GM08714 (cell line): ENCODE results near the gene ZNF578.
"Not testable (repeated sequence)": the region's sequence is repeated elsewhere in the genome, so short reads cannot be mapped to it uniquely, and the experiment has no call there.

Experiments used
- H3K4me3 ChIP-seq: fragments of 200-500 bp; sonication (Bioruptor generic); 2 replicates; pipeline ENCODE4 v1.5.1; 2014; ENCODE audit warnings: mild to moderate bottlenecking, low read length, inconsistent platforms
- ZNF274 ChIP-seq: IDR thresholded peaks from 2 replicates; pipeline ENCODE4 v1.6.1; 2012; ENCODE audit warnings: mild to moderate bottlenecking, low read depth, low read length

Gene ZNF578

DNA sequence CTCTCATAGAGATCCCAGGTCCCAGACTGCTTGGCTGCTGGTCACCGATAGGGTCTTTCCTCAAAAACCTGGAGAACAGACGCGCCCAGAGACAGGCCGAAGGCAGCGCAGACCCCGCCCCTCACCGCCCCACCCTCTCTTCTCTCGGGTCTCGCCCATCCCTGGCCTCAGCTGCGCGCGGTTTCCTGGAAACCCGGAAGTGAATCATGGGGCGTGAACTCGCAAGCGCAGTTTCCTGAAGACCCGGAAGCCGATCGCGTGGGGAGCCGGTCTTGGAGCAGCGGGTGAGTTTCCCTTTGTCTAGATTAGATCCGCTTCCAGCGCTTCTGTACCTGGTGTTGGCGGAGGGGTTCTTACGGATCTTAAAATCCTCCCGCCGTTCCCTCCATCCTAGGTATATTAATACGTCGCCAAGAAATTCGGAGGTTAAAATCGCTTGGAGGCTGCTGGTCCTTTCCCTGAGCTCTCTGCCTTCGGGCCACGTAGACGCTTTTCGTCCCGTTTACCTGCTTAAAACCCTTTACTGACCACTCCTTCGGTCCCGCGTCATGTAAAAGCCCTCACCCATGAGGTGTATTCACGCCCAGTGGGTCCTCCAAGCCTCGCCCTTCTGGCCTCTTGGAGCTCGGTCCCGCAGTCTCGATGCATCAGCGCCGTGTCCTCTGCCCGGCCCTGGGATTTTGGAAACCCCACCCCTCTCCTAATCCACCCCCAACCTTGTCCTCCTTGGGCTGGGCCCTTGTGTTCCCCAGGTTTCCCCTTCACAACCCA lies at the start of gene ZNF578:
Gene ZNF578 (plus strand): TSS at position 230 of the 771 bp plus-strand sequence. CDS start 48,293 bp downstream, outside the sequence.
- peak within 1 kb of the TSS; percentile 41; the same call in 1 of the 2 replicates for H3K4me3 ChIP-seq
- TF ChIP-seq ZNF274 = no peak

GRCh38 chr19:52410276-52410675 lies 43.1 kb upstream of the ZNF578 start:
- no peak overlapping the region for H3K4me3 ChIP-seq
- no peak for TF ChIP-seq ZNF274

DNA sequence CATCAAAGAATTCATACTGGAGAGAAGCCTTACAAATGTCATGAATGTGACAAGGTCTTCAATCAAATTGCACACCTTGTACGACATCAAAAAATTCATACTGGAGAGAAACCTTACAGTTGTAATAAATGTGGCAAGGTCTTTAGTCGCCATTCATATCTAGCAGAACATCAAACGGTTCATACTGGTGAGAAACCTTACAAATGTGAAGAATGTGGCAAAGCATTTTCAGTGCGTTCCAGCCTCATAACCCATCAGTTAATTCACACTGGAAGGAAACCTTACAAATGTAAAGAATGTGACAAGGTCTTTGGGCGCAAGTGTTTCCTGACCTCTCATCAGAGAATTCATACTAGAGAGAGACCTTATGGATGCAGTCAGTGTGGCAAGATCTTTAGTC lies 37.6 kb upstream of the ZNF578 start:
- no peak overlapping the region for H3K4me3 ChIP-seq
- no peak; the same call in 1 of the 2 replicates for TF ChIP-seq ZNF274

DNA sequence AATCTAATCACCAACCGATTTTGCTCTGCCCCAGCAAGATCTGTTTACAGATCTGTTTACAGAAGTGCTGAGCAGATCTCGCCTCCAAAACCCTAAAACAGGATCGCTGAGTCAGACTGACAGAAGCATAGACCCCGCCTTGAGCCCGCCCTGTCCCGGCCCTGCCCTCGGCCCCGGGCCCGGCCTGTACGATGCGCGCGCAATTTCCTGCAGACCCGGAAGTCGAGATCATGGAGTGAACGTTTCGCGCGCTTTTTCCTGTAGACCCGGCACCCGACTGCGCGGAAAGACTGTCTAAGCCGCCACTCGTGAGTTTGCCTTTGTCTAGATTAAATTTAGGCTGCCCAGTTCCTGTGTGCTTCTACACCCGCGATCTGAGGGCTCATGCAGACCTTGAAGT lies 24.4 kb upstream of the ZNF578 start, which contains the start of gene ZNF534:
Gene ZNF534 (plus strand): TSS at position 212 of the 400 bp plus-strand sequence. CDS start 2,327 bp downstream, outside the sequence.
- TF ChIP-seq ZNF274 = no peak
- no peak within 1 kb of the TSS for H3K4me3 ChIP-seq

DNA sequence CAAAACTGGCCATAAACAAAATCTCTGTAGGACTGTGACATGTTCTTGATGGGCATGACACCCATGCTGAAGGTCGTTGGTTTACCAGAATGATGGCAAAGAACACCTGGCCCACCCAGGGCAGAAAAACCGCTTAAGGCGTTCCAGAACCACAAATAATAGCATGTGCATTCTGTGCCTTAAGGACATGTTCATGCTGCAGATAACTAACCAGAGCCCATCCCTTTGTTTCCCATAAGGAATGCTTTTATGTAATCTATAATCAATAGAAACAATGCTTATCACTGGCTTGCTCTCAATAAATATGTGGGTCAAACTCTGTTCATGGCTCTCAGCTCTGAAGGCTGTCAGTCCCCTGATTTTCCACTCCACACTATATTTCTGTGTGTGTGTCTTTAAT lies 11.2 kb upstream of the ZNF578 start:
- no peak for TF ChIP-seq ZNF274
- no peak overlapping the region for H3K4me3 ChIP-seq

DNA sequence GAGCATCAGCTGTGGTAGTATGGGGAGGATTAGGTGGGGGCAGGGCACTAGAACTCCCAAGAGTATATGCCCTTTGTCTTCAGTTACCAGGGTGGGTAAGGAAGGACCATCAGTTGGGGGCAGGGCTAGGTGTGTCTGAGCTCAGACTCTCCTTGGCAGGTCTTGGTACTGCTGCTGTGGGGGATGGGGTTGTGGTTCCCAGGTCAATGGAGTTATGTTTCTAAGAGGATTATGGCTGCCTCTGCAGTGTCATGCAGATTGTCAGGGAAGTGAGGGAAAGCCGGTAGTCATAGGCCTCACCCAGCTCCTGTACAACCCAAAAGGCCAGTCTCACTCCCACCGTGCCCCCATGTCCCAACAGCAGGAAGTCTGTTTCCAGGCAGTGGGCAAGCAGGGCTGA lies 8.8 kb upstream of the ZNF578 start:
- H3K4me3 ChIP-seq = no peak overlapping the region
- TF ChIP-seq ZNF274 = no peak

DNA sequence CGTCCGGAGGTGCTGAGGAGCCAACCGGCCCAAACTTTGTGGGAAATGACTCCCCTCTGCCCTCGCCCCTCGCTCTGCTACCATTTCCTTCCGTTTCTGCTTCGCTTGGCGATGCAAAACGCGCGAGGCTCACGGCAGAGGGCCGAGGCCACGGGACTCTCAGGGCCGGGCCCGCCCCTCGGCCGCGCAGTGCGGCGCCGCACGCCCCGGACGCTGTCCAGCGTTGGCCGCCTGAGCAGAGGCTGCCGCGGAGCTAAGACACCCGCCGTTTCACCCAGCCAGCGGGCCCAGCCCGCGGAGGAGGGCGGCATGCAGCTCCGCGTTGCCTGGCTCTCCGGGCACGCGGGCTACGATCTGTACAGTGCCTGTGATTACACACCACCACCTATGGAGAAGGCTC lies 2.1 kb upstream of the ZNF578 start:
- H3K4me3 ChIP-seq = no peak overlapping the region
- TF ChIP-seq ZNF274 = no peak

DNA sequence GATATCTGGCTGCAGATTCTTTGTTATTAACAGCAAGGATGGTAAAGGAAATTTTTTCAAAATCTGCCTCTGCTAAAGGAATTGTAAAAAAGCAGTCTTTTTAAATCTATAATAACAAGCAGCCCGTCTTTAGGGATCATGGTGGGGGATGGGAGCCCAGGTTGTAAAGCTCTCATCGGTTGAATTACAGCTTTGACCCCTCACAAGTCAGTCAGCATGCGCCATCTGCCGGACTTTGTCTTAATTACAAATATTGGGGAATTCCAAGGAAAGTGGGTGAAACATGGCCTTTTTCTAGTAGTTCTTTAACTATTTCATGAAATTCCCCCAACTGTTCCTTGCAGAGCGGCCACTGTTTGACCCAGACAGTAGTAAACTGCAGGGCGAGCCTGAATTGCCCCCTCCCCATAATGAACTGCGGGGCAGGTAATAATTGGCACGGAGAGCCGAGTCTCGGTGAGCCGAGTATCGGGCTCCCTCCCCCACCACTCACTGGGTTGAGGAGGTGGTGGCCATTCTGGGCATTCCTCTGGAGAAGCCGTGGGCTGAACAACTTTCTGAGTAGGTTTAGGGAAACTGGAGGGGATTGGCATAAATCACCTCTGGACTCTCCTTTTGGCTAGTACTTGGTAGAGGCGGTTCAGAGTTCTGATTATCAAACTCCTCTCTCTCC lies 11.6 kb downstream of the ZNF578 start:
- H3K4me3 ChIP-seq = no peak overlapping the region
- no peak for TF ChIP-seq ZNF274

GRCh38 chr19:52473655-52474350 lies 20.4 kb downstream of the ZNF578 start:
- TF ChIP-seq ZNF274 = peak; percentile 79
- H3K4me3 ChIP-seq = no peak overlapping the region

DNA sequence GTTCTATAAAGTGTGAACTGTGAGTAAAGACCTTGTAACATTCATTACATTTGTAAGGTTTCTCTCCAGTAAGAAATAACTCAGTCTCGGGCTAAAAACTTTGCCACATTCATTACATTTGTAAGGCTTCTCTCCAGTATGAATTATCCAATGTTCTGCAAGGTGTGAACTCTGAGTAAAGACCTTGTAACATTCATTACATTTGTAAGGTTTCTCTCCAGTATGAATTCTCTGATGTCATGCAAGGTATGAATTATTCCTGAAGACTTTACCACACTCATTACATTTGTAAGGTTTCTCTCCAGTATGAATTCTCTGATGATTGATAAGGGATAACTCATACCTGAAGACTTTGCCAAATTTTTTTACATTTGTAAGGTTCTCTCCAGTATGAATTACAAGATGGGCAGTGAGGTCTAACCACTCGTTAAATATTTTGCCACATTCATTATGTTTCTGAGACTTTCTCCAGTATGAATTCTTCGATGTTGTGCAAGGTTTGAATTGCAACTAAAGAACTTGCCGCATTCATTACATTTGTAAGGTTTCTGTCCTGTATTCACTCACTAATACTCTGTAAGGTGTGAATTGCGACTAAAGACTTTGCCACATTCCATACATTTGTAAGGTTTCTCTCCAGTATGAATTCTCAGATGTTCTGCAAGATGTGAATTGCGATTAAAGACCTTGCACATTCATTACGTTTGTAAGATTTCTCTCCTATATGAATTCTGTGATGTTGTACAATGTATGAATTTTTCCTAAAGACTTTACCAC lies 21.2 kb downstream of the ZNF578 start:
- peak; percentile 72 for TF ChIP-seq ZNF274
- H3K4me3 ChIP-seq = no peak overlapping the region

GRCh38 chr19:52484111-52484743 lies 30.9 kb downstream of the ZNF578 start:
- not testable (repeated sequence) for H3K4me3 ChIP-seq

DNA sequence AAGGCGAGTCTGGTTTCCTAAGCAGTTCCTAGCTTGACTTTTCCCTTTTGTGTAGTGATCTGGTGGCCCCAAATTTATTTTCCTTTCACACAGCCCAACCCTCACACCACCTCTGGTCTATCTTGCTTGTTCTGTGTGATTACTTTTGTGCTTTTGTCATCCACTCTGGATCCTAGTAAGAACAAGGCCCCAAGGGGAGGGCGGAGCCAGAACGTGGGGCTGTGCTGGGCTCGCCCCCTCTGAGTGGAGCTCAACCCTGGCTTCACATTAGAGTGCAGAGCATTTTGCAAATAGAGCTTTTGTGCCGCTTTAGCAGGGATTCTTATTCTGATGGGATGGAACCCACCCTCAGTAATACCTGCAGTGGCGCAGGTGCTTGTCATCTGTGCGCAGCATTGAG lies 31.7 kb downstream of the ZNF578 start:
- not testable (repeated sequence) for H3K4me3 ChIP-seq

GRCh38 chr19:52485561-52486240 lies 32.3 kb downstream of the ZNF578 start:
- H3K4me3 ChIP-seq = not testable (repeated sequence)
